ENCODE data around the gene VAMP2. TPM values are rescaled to one million over a fixed set of nuclear protein-coding genes. Genes with fewer than 3 reads are reported as not detected.

The VAMP2 gene
- total and polyA plus RNA-seq, 9 of the 15 experiments (the other 6 are each of a cell fraction or from before 2014, with no cell fraction given): 2.3 to 31.8 (median 6.0) TPM

GRCh38 chr17:8119581-8120519 is 42.9 kb downstream of the VAMP2 start (continued):
- TF ChIP-seq CBX8 (IDR thresholded peaks at IDR 0.05; ENCODE audit: borderline replicate concordance, extremely low read depth, low read depth, low read length, poor library complexity, severe bottlenecking): no peak
- peak; percentile 19 for TF ChIP-seq CHD1 (IDR thresholded peaks at IDR 0.05; ENCODE audit: low read length)
- TF ChIP-seq ZNF121 (CRISPR knock-in tag; conservative IDR thresholded peaks at IDR 0.05): no peak
- TF ChIP-seq ZNF274 (IDR thresholded peaks at IDR 0.05; ENCODE audit: borderline replicate concordance, low read depth, low read length): peak; percentile 73; the same call in 1 of the 2 replicates
- TF ChIP-seq ETS1 (conservative IDR thresholded peaks at IDR 0.05; ENCODE audit: control insufficient read depth, low read depth, low read length): peak; percentile 94
- peak; percentile 65; the same call in 1 of the 2 replicates for TF ChIP-seq BRD4 (IDR thresholded peaks at IDR 0.05)
- TF ChIP-seq GATAD2A (IDR thresholded peaks at IDR 0.05): peak; percentile 64; the same call in 1 of the 2 replicates
- peak; percentile 13; the same call in 1 of the 2 replicates for TF ChIP-seq MTA3 (IDR thresholded peaks at IDR 0.05; ENCODE audit: borderline replicate concordance)
- peak; percentile 57; the same call in 1 of the 2 replicates for TF ChIP-seq CHD2 (IDR thresholded peaks at IDR 0.05; ENCODE audit: low read depth, low read length)
- peak; percentile 28 to 42; a peak in 2 of 4 replicates for TF ChIP-seq MNT (conservative IDR thresholded peaks at IDR 0.05)
- TF ChIP-seq FOXK2 (conservative IDR thresholded peaks at IDR 0.05 in 1 of 2, IDR thresholded peaks at IDR 0.05 in 1 of 2; ENCODE audit: low read depth in 2 of 2): peak; percentile 57 to 72; a peak in 3 of 4 replicates
- TF ChIP-seq CREM (IDR thresholded peaks at IDR 0.05; ENCODE audit: low read depth): peak; percentile 18; the same call in 1 of the 2 replicates
- TF ChIP-seq POLR3G (IDR thresholded peaks at IDR 0.05; ENCODE audit: extremely low read depth, insufficient read length, insufficient replicate concordance): peak; percentile 19
- TF ChIP-seq, protein P1, sequence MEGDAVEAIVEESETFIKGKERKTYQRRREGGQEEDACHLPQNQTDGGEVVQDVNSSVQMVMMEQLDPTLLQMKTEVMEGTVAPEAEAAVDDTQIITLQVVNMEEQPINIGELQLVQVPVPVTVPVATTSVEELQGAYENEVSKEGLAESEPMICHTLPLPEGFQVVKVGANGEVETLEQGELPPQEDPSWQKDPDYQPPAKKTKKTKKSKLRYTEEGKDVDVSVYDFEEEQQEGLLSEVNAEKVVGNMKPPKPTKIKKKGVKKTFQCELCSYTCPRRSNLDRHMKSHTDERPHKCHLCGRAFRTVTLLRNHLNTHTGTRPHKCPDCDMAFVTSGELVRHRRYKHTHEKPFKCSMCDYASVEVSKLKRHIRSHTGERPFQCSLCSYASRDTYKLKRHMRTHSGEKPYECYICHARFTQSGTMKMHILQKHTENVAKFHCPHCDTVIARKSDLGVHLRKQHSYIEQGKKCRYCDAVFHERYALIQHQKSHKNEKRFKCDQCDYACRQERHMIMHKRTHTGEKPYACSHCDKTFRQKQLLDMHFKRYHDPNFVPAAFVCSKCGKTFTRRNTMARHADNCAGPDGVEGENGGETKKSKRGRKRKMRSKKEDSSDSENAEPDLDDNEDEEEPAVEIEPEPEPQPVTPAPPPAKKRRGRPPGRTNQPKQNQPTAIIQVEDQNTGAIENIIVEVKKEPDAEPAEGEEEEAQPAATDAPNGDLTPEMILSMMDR (IDR thresholded peaks at IDR 0.05 in 2 of 3, conservative IDR thresholded peaks at IDR 0.05 in 1 of 3; ENCODE audit: insufficient read depth in 2 of 3, low read depth in 1 of 3, low read length in 3 of 3): no peak
- no peak for TF ChIP-seq STAT5A (IDR thresholded peaks at IDR 0.05; ENCODE audit: borderline replicate concordance, low read length)
- peak; percentile 55; the same call in 1 of the 2 replicates for TF ChIP-seq SOX6 (IDR thresholded peaks at IDR 0.05)
- no peak for TF ChIP-seq C11orf30 (IDR thresholded peaks at IDR 0.05; ENCODE audit: low read depth)
- no peak for TF ChIP-seq ZNF224 (CRISPR knock-in tag; IDR thresholded peaks at IDR 0.05)
- TF ChIP-seq JUND (IDR thresholded peaks at IDR 0.05; ENCODE audit: borderline replicate concordance, low read depth, low read length): peak; percentile 63
- TF ChIP-seq JUND (tag; IDR thresholded peaks at IDR 0.05; ENCODE audit: borderline replicate concordance, low read depth, low read length): no peak; the same call in 2 of the 3 replicates
- peak; percentile 78 for TF ChIP-seq U2AF1 (optimal IDR thresholded peaks at IDR 0.05; ENCODE audit: low read depth, low read length)
- TF ChIP-seq BDP1 (IDR thresholded peaks at IDR 0.05; ENCODE audit: insufficient read depth, insufficient read length): peak; percentile 56
- TF ChIP-seq ZNF175 (CRISPR knock-in tag; IDR thresholded peaks at IDR 0.05; ENCODE audit: low read depth): 0 out of 2 replicates have a peak, but pooled peaks have one; percentile 36
